ENCODE measurements around the gene FOXL3. TPM values are rescaled to one million over a fixed set of nuclear protein-coding genes. Genes with fewer than 3 reads are reported as not detected.

The FOXL3 gene
- total RNA-seq, 1 donor from 2014 or later: not detected

- peaks cover 4% of the 10 kb centered on the region for H3K27me3 Mint-ChIP-seq
- H3K9me3 Mint-ChIP-seq: no peaks in the 10 kb centered on the region
- no peak overlapping the region for H3K4me3 Mint-ChIP-seq
- H3K36me3 Mint-ChIP-seq: no peaks in the 10 kb centered on the region
- TF ChIP-seq, protein P1, sequence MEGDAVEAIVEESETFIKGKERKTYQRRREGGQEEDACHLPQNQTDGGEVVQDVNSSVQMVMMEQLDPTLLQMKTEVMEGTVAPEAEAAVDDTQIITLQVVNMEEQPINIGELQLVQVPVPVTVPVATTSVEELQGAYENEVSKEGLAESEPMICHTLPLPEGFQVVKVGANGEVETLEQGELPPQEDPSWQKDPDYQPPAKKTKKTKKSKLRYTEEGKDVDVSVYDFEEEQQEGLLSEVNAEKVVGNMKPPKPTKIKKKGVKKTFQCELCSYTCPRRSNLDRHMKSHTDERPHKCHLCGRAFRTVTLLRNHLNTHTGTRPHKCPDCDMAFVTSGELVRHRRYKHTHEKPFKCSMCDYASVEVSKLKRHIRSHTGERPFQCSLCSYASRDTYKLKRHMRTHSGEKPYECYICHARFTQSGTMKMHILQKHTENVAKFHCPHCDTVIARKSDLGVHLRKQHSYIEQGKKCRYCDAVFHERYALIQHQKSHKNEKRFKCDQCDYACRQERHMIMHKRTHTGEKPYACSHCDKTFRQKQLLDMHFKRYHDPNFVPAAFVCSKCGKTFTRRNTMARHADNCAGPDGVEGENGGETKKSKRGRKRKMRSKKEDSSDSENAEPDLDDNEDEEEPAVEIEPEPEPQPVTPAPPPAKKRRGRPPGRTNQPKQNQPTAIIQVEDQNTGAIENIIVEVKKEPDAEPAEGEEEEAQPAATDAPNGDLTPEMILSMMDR (conservative IDR thresholded peaks at IDR 0.05): no peak
- H3K27ac Mint-ChIP-seq: no peak overlapping the region
- H3K4me1 Mint-ChIP-seq (ENCODE audit: unreplicated experiment): peaks cover 44% of the 10 kb centered on the region
- DNase-seq (ENCODE audit: extremely low spot score, unreplicated experiment): no peak
Measured at GRCh38 chr7:340200-340937, 50.4 kb downstream of the FOXL3 start.

Other genes with a start within 250 kb of the FOXL3 start
- gene FAM20C, start 97.6 kb upstream of the FOXL3 start, total RNA-seq (ENCODE audit: low replicate concordance): 17.4 and 18.1 TPM in 2 replicates
- 28.1 and 49.7 TPM in 2 replicates for gene PDGFA, start 229.7 kb downstream of the FOXL3 start, total RNA-seq (ENCODE audit: low replicate concordance)

Data from type B pancreatic cell (in vitro differentiated cells).